Hematopoietic multipotent progenitor cell treated with erythropoietin and hydrocortisone succinate and interleukin-3 and kit ligand, for 6 days (in vitro differentiated cells): Measurements from ENCODE around the gene DNAH14.
"Not testable (repeated sequence)": the region's sequence is repeated elsewhere in the genome, so short reads cannot be mapped to it uniquely, and the experiment has no call there.

ENCODE experiments used
- DNase-seq: peaks from one replicate; pipeline ENCODE4 v3.0.0-alpha.2; 2015

Gene DNAH14

GRCh38 chr1:225158291-225158690 is 228.8 kb downstream of the DNAH14 start:
- no peak for DNase-seq

GRCh38 chr1:225159793-225160192 is 230.3 kb downstream of the DNAH14 start:
- no peak for DNase-seq

DNA sequence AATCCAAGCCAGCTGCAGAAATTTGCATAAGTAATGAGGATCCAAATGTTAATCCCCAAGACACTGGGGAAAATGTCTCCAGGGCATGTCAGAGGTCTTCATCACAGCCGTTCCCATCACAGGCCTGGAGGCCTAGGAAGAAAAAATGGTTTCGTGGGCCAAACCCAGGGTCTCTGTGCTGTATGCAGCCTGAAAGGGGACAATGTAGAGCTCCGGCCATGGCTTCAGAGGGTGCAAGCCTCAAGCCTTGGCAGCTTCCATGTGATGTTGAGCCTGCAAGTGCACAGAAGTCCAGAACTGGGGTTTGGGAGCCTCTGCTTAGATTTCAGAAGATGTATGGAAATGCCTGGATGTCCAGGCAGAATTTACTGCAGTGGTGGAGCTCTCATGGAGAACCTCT is 247.9 kb downstream of the DNAH14 start:
- not testable (repeated sequence) for DNase-seq

GRCh38 chr1:225179686-225180085 is 250.2 kb downstream of the DNAH14 start:
- DNase-seq = no peak

DNA sequence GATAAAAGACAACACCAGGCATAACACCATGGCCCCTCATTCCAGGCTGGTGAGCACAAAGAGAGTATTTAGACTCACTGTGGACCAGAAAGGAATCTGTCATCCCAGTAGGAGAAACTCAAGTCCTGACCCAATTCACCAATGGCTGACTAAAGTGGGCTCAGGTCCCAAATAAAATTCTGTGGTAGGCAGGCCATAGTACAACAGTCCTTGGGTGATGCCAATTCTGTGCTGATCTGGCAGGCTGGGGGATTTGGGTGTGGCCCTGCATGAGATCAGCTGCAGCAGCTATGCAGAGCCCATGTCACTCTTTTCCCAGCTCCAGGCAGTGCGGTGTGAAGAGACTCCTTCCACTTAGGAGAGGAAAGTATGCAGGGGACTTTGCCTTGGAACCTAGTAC is 253.2 kb downstream of the DNAH14 start:
- no peak for DNase-seq

- DNase-seq = no peak
These were observed 261.8 kb downstream of the DNAH14 start for GRCh38 chr1:225191199-225191753.

GRCh38 chr1:225201447-225201846 is 272.0 kb downstream of the DNAH14 start:
- DNase-seq = no peak

DNA sequence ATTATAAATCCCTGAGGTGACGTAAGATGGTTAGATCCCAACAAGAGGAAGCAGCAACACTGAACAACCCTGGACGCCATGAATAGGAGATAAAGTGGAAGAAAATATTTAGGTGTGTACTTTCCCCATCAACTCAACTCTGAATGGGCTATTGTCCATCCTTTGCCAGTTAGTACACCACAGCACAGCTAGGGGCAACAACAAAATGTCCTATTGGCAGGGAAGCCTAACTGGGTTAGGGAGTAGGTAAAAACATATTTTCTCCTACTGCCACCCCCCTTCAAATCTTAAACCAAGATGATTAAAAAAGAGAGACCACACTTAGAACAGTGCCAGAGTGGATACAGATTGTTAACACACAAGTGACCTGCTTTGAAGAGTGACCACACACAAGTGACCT is 278.3 kb downstream of the DNAH14 start:
- DNase-seq = no peak

DNA sequence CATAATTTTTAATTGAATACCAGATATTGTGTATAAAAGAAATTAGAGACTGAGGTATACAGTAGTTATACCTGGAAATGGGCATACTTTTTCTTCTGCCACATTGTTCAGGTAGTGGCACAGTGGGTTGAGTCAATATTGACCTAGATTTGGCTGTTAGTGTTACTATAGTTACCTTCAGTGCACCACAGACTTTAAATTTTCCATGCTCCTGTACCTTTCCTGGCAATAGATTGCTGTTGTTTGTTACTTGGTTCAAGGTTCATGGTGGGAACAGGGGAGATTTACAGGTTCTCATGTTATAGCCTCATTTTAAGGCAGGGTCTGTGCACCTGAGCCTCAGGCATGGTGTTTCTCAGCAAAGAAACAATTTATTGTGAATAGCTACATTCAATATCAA is 279.7 kb downstream of the DNAH14 start:
- DNase-seq = no peak

- not testable (repeated sequence) for DNase-seq
These were observed 280.7 kb downstream of the DNAH14 start for GRCh38 chr1:225210180-225210579.

- not testable (repeated sequence) for DNase-seq
These were observed 282.4 kb downstream of the DNAH14 start for GRCh38 chr1:225211694-225212442.

GRCh38 chr1:225224287-225224686 is 294.8 kb downstream of the DNAH14 start:
- DNase-seq = no peak

DNA sequence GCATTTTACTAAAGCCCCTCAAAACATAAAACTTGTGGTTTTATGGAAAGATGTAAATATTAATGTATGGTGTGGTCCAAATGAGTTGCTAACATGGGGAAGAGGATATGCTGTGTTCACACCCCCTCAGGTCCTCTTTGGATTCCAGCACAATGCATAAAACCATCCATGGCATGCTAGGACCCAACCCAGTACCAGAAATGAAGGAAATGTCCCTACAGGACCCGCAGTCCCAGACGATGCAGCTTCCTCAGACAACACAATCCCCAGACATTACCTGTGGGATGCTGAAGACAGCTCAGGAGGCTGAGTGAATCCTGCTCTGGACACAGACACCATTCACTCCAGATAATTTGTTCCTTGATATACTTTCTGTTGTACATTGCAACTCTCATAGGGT is 296.2 kb downstream of the DNAH14 start:
- no peak for DNase-seq

DNA sequence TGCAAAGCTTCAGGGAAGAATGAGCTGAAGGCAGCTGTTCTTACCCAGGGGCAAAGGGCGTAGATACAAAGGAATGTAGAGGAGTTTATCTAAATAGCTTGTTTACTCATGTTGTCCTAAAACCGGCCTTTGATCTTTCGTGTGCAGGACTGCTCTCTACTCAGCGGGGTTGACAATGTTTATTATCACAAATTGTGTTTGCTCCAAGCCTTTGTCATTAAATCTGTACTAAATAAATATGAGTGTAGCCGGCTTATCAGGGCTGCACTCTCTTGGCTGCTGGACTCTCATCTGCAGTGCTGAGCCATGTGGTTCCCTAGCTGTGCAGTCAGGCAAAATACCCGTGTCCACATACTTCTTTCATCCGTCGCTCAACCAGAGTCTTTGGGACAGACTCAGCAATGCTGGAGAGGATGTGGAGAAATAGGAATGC is 299.4 kb downstream of the DNAH14 start:
- DNase-seq = no peak

DNA sequence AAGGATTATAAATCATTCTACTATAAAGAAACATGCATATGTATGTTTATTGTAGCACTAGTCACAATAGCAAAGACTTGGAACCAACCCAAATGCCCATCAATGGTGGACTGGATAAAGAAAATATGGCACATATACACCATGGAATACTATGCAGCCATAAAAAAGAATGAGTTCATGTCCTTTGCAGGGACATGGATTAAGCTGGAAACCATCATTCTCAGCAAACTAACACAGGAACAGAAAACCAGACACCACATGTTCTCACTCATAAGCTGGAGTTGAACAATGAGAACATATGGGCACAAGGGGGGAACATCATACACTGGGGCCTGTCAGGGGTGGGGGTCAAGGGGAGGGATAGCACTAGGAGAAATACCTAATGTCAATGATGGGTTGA is 300.0 kb downstream of the DNAH14 start:
- DNase-seq = not testable (repeated sequence)

DNA sequence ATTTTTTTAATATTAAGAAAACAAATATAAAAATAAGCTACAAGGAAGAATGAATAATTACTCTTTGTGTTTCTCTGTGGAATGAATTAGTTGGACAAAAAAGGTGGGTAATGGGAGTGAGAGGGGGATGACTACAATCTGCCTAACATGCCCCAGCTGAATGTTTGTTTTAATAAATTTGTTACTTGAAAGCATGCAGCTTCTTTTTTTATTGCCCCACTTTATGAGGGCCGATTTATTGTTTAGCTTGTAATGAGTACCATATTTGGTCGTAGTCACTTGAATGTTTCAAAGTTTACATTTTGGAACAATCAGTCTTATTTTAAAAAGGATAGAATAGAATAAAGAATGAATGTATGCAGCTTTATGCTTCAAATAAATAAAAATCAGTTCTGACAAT is 301.0 kb downstream of the DNAH14 start:
- no peak for DNase-seq

DNA sequence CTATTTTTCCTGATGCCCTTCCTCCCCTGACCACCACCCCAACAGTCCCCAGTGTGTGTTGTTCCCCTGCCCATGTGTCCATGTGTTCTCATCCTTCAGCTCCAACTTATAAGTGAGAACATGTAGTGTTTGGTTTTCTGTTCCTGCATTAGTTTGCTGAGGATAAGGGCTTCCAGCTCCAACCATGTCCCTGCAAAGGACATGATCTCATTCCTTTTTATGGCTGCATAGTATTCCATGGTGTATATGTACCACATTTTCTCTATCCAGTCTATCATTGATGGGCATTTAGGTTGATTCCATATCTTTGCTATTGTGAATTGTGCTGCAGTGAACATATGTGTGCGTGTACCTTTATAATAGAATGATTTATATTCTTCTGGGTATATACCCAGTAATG is 303.5 kb downstream of the DNAH14 start:
- not testable (repeated sequence) for DNase-seq

DNA sequence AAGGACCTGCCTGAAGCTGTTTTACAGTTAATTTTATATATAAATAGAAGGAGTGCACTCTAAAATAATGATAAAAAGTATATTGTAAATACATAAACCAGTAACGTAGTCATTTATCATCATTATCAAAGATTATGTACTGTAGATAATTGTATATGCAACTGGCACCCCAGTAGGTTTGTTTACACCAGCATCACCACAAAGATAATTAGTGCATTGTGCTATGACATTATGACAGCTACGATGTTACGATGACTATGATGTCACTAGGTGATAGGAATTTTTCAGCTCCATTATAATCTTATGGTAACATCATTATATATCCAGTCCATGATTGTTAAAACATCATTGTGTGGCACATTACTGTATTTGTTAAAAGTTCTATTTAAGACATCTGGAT is 313.1 kb downstream of the DNAH14 start:
- DNase-seq = no peak

GRCh38 chr1:225250432-225250831 is 321.0 kb downstream of the DNAH14 start:
- peak; percentile 39 for DNase-seq

DNA sequence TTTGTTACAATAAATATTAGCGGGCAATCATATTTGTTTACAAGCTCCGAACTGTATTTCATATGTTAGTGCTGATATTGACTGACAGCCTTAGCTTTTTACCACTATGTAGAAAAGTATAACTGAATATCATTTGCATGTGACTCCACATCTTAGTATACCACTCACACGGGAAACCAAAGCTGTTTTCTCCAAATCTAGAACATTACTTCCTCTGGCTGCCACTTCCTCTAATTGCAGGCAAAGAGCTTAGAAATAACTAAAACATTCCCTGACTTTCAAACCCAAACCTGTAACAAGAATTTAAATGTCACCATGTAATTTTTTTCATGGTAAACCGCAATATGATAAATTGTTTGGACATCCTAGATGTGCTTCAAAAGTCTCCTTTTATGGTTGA is 323.7 kb downstream of the DNAH14 start:
- DNase-seq = peak; percentile 7

DNA sequence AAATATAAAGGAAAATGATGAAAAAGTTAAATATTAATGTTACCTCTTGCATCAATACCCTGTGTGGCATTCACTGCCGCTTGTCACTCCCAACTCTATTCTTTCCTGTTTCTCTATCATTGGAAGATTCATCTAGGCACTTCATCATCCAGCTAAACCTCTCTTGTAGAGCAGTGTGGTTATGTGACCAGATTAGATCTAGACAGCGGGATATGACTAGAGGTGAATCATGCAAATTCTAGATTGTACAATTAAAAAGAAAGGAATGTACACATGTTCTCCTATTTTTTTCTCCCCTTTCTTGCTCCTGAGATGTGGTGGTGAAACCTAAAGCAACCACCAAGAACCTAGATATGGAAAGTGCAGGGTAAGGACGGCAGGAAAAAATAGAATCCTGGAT is 324.3 kb downstream of the DNAH14 start:
- no peak for DNase-seq

DNA sequence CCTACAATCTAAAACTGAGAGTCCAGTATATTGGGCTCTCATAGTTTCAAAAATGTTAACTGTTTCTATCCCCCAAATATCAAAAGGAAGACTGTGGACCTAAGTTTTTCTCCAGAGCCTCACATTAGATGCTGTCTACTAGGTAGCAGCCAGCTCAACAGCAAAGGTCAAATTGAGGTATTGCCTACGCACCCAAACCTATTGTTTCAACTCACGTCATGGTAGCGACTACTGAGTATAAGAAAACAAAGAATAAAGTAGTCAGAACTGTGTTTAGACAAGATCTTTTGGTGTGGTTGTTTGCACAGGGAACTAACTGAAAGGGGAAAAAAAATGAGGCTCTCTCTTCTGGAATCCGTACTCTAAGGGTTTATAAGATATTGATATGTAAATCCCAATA is 325.2 kb downstream of the DNAH14 start:
- DNase-seq = no peak

GRCh38 chr1:225257081-225257480 is 327.6 kb downstream of the DNAH14 start:
- DNase-seq = no peak

GRCh38 chr1:225258811-225259210 is 329.3 kb downstream of the DNAH14 start:
- no peak for DNase-seq

- DNase-seq = no peak
These were observed 330.1 kb downstream of the DNAH14 start for GRCh38 chr1:225259542-225259941.
